H7 (cell line): ENCODE measurements around the gene IL13RA2. TPM values are rescaled to one million over a fixed set of nuclear protein-coding genes. Genes with fewer than 3 reads are reported as not detected.

Experiments
- DNase-seq: peaks from one replicate; pipeline ENCODE4 v3.0.0; 2012
- H3K27me3 ChIP-seq: 2 replicates; pipeline ENCODE4 v1.6.0; 2011; ENCODE audit warnings: mild to moderate bottlenecking, low read length; ENCODE audit not compliant: control insufficient read depth, insufficient read depth
- H3K36me3 ChIP-seq: replicated peaks from 2 replicates; pipeline ENCODE4 v1.5.1; 2011; ENCODE audit warnings: low read length; ENCODE audit not compliant: control insufficient read depth, insufficient read depth
- H3K4me3 ChIP-seq: 2 replicates; pipeline ENCODE4 v1.5.1; 2011; ENCODE audit warnings: low read depth, mild to moderate bottlenecking, control low read depth, low read length, moderate library complexity; ENCODE audit not compliant: insufficient read depth
- total RNA-seq: library from RNA; depleted of rRNA; stranded (reverse); fragments of >200 nt; shearing (Covaris generic); gene quantifications from 2 replicates; pipeline ENCODE4 v1.2.3, GENCODE V29; 2014; rRNA removed

IL13RA2 gene
- total RNA-seq, 1 experiment from 2014 or later, result not detected

DNA sequence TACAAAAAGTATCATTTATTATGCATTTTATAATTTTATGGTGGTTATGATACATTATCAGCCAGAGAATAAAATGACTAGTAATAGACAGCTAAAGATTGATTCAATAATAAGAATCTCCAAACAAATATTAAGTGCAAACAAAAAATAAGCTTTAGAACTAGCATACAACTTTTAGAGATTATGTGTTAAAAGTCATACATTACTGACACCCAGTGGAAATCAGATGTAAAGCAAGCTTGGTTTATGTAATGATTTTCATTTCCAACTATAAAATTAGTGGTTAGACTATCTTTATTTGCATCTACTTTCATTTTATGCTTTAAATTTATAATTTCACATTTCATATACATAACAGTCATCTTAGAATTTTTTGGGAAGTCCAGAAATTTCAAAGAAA lies 57.7 kb downstream of the IL13RA2 start:
- peak; percentile 44 for DNase-seq
- H3K4me3 ChIP-seq, result no peak overlapping the region
- H3K36me3 ChIP-seq, result no peaks in the 10 kb centered on the region
- no peaks in the 10 kb centered on the region for H3K27me3 ChIP-seq

Other genes starting within 250 kb of the IL13RA2 start
- not detected in 2 replicates for gene RBMXL3, start 171.8 kb upstream of the IL13RA2 start, total RNA-seq
- 4.5 and 7.5 TPM in 2 replicates for gene LRCH2, start 216.5 kb upstream of the IL13RA2 start, total RNA-seq